PC-9 (cell line): ENCODE results near the gene C20orf202. TPM values are rescaled to one million over a fixed set of nuclear protein-coding genes. Genes with fewer than 3 reads are reported as not detected.
"Not testable (repeated sequence)": the region's sequence is repeated elsewhere in the genome, so short reads cannot be mapped to it uniquely, and the experiment has no call there.

Source experiments
- BruUV-seq: library from RNA; stranded (reverse); fragments of 400-500 nt; replicated peaks from 2 replicates; lab custom pipeline; 2021; lab: Mats Ljungman, UMichigan
- CTCF ChIA-PET: fragments of 300-600 bp; sonication (Branson Sonifier 250); formaldehyde crosslinking; loops from one replicate; lab custom pipeline; 2022; ENCODE audit warnings: antibody characterized with exemption; lab: Charles Lee
- POLR2A ChIA-PET: fragments of 300-600 bp; sonication (Branson Sonifier 250); formaldehyde crosslinking; loops from one replicate; lab custom pipeline; 2022; ENCODE audit warnings: antibody characterized with exemption; ENCODE audit not compliant: unreplicated experiment; lab: Charles Lee
- DNase-seq, 2 experiments: peaks; one replicate each; pipeline versions ENCODE4 v3.0.0 to v3.0.0-alpha.2; 2015 to 2022; ENCODE audit warnings: mixed read lengths in 1 of 2
- H2AFZ ChIP-seq: fragments of 200-600 bp; sonication (generic); 2 replicates; pipeline ENCODE4 v1.8.1; 2017; ENCODE audit warnings: antibody characterized with exemption
- H3F3A ChIP-seq: fragments of 200-600 bp; sonication (generic); 2 replicates; pipeline ENCODE4 v1.8.1; 2017; ENCODE audit warnings: antibody characterized with exemption, mild to moderate bottlenecking, low read depth; ENCODE audit not compliant: insufficient read depth
- H3K27ac ChIP-seq: fragments of 200-600 bp; sonication (generic); 2 replicates; pipeline ENCODE4 v1.6.1; 2016; ENCODE audit warnings: mixed run types
- H3K27me3 ChIP-seq: fragments of 200-600 bp; sonication (generic); 2 replicates; pipeline ENCODE4 v1.6.1; 2016; ENCODE audit warnings: low read depth, mixed run types; ENCODE audit not compliant: insufficient read depth
- H3K36me3 ChIP-seq: fragments of 200-600 bp; sonication (generic); 2 replicates; pipeline ENCODE4 v1.6.1; 2016; ENCODE audit warnings: low read depth, mixed run types
- H3K4me1 ChIP-seq: fragments of 200-600 bp; sonication (generic); replicated peaks from 2 replicates; pipeline ENCODE4 v1.6.1; 2016; ENCODE audit warnings: mixed run types; ENCODE audit not compliant: insufficient read depth
- H3K4me2 ChIP-seq: fragments of 200-600 bp; sonication (generic); 2 replicates; pipeline ENCODE4 v1.6.1; 2017; ENCODE audit warnings: mixed run types
- H3K4me3 ChIP-seq: fragments of 200-600 bp; sonication (generic); 2 replicates; pipeline ENCODE4 v1.6.1; 2016; ENCODE audit warnings: mixed run types
- H3K79me2 ChIP-seq: fragments of 200-600 bp; sonication (generic); 2 replicates; pipeline ENCODE4 v1.6.1; 2017; ENCODE audit warnings: low read depth, mixed run types
- H3K9me2 ChIP-seq: fragments of 200-600 bp; sonication (generic); 2 replicates; pipeline ENCODE4 v1.8.1; 2017; ENCODE audit warnings: mild to moderate bottlenecking; ENCODE audit not compliant: insufficient read depth
- H3K9me3 ChIP-seq: fragments of 200-600 bp; sonication (generic); 2 replicates; pipeline ENCODE4 v1.8.1; 2016; ENCODE audit warnings: low read depth; ENCODE audit not compliant: insufficient read depth
- H4K20me1 ChIP-seq: fragments of 200-600 bp; sonication (generic); 2 replicates; pipeline ENCODE4 v1.8.1; 2017; ENCODE audit not compliant: insufficient read depth
- EZH2 ChIP-seq: fragments of 200-600 bp; sonication (generic); IDR thresholded peaks from 2 replicates; pipeline ENCODE4 v1.8.0; 2017; ENCODE audit warnings: antibody characterized with exemption, low read depth
- intact Hi-C: fragments of 100-400 bp; cut with micrococcal nuclease; formaldehyde crosslinking; loops from one replicate; pipeline ENCODE4 v1.10.0; 2022; ENCODE audit not compliant: unreplicated experiment
- total RNA-seq: library from RNA; stranded (reverse); gene quantifications from 2 replicates; pipeline ENCODE4 v1.2.3, GENCODE V29; 2021
- TF ChIP-seq, protein P1 (sequence below): fragments of 200-600 bp; sonication (generic); conservative IDR thresholded peaks from 2 replicates; pipeline ENCODE4 v1.6.1; 2017; ENCODE audit warnings: mixed run types, antibody characterized with exemption, mild to moderate bottlenecking, moderate library complexity

The C20orf202 gene
- total RNA-seq, 1 experiment from 2014 or later: not detected

DNA sequence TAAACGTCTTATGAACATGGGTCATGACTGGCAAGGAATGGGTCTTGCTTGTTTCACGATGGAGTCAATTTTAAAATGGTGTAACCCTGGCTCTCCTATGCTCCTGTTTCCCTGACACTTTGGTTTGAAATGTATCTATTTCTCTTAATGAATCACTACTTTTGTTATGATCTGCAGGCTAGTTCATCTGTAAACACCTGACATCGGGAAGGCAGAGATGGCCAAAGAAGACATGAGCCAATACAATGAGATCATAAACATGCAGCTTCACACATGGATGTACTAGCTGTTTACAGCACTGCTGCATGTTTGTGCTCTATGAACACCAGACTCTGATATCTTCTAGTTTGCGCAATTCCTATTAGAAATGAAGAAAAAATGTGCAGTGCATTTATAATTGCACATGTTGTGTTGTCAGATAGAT is 11.6 kb downstream of the C20orf202 start:
- CTCF ChIA-PET: no interaction called here
- intact Hi-C loops: loop anchor here (5.0 kb wide), 1 partner anchor 258 kb away; no protein-coding TSS in a partner anchor

DNA sequence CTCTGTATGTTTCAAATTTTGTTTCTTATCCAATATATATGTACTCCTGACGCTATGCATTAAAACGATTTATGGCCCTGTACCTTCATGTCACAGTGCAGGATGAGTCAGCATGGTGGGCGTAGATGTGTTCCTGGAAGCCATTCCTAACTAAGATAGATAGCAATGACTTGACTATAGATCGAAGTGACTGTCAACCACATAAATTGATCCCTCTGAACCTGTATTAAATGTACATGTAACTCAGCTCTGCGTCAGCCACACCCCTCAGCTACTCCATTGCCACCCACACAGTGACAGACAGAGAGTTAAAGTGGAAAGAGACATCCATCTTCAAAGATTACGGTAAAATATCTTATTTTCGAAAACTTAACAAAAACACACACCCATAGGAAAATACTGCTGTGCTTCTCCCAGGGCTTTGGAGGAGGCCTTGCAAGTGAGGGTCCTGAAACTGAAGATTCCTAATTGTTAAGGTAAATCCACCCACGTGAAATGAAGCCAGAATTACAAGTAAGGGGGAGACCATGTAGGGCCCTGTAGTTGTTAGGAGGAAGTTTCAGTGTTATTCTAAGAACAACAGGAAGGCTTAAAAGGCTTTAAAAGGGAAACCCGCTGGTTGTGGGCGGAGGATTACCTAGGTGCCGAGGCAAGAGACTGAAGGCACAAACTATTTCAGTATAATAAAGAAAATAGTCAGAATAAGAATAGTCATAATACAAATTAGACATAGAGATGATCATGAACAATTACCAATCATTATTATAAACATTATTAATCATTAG is 12.3 kb downstream of the C20orf202 start:
- ChIA-PET CTCF (no interaction called here), POLR2A (no interaction called here)
- no peaks in the 10 kb centered on the region for H3K9me3 ChIP-seq
- H3K9me2 ChIP-seq: no peaks in the 10 kb centered on the region
- no peak for DNase-seq
- H2AFZ ChIP-seq: no peak overlapping the region
- BruUV-seq: no TSS peak
- H4K20me1 ChIP-seq: no peaks in the 10 kb centered on the region
- H3K27me3 ChIP-seq: peaks cover 65% of the 10 kb centered on the region
- no peak for TF ChIP-seq EZH2
- TF ChIP-seq, protein P1, sequence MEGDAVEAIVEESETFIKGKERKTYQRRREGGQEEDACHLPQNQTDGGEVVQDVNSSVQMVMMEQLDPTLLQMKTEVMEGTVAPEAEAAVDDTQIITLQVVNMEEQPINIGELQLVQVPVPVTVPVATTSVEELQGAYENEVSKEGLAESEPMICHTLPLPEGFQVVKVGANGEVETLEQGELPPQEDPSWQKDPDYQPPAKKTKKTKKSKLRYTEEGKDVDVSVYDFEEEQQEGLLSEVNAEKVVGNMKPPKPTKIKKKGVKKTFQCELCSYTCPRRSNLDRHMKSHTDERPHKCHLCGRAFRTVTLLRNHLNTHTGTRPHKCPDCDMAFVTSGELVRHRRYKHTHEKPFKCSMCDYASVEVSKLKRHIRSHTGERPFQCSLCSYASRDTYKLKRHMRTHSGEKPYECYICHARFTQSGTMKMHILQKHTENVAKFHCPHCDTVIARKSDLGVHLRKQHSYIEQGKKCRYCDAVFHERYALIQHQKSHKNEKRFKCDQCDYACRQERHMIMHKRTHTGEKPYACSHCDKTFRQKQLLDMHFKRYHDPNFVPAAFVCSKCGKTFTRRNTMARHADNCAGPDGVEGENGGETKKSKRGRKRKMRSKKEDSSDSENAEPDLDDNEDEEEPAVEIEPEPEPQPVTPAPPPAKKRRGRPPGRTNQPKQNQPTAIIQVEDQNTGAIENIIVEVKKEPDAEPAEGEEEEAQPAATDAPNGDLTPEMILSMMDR: no peak
- H3K4me1 ChIP-seq: no peaks in the 10 kb centered on the region
- H3K79me2 ChIP-seq: no peaks in the 10 kb centered on the region
- intact Hi-C loops: no loop called here
- no peaks in the 10 kb centered on the region for H3K36me3 ChIP-seq
- H3K27ac ChIP-seq: no peak overlapping the region
- no peaks in the 10 kb centered on the region for H3F3A ChIP-seq
- no peak overlapping the region for H3K4me2 ChIP-seq
- no peak overlapping the region for H3K4me3 ChIP-seq

More for the DNA sequence above, 11.6 kb downstream of the C20orf202 start:
- H3F3A ChIP-seq: no peaks in the 10 kb centered on the region
- BruUV-seq: no TSS peak
- no peaks in the 10 kb centered on the region for H3K4me1 ChIP-seq
- H3K36me3 ChIP-seq: no peaks in the 10 kb centered on the region
- no peak for DNase-seq
- TF ChIP-seq, protein P1: no peak
- no peak for TF ChIP-seq EZH2
- H3K9me3 ChIP-seq: no peaks in the 10 kb centered on the region
- H3K27ac ChIP-seq: no peak overlapping the region
- H3K79me2 ChIP-seq: no peaks in the 10 kb centered on the region
- no peaks in the 10 kb centered on the region for H3K9me2 ChIP-seq
- no peak overlapping the region for H2AFZ ChIP-seq
- H4K20me1 ChIP-seq: no peaks in the 10 kb centered on the region
- H3K4me2 ChIP-seq: no peak overlapping the region
- POLR2A ChIA-PET: no interaction called here
- peaks cover 68% of the 10 kb centered on the region for H3K27me3 ChIP-seq
- H3K4me3 ChIP-seq: no peak overlapping the region

DNA sequence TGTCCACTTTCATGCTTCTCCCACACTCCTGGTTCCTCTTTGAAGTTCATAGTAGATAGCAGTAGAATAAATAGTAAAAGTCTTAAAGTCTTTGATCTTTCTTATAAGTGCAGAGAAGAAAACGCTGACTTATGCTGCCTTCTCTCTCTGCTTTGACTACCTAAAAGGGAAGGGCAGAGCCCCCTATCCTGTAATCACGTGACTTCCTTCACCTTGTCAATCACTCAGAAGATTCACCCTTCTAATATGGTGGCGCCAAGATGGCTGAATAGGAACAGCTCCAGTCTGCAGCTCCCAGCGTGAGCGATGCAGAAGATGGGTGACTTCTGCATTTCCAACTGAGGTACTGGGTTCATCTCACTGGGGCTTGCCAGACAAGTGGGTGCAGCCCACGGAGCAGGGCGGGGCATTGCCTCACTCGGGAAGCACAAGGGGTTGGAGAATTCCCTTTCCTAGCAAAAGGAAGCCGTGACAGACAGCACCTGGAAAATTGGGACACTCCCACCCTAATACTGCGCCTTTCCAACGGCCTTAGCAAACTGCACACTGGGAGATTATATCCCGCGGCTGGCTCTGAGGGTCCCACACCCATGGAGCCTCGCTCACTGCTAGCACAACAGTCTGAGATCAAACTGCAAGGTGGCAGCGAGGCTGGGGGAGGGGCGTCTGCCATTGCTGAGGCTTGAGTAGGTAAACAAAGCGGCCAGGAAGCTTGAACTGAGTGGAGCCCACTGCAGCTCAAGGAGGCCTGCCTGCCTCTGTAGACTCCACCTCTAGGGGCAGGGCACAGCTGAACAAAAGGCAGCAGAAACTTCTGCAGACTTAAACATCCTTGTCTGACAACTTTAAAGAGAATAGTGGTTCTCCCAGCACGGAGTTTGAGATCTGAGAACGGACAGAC is 13.5 kb downstream of the C20orf202 start:
- H3F3A ChIP-seq, BruUV-seq, H3K36me3 ChIP-seq, CTCF ChIA-PET, intact Hi-C loops, H3K9me2 ChIP-seq, H3K4me1 ChIP-seq, H2AFZ ChIP-seq, H4K20me1 ChIP-seq, H3K9me3 ChIP-seq, POLR2A ChIA-PET, H3K79me2 ChIP-seq, DNase-seq, H3K27ac ChIP-seq, H3K4me2 ChIP-seq, H3K4me3 ChIP-seq: not testable (repeated sequence)
- peaks cover 59% of the 10 kb centered on the region for H3K27me3 ChIP-seq

DNA sequence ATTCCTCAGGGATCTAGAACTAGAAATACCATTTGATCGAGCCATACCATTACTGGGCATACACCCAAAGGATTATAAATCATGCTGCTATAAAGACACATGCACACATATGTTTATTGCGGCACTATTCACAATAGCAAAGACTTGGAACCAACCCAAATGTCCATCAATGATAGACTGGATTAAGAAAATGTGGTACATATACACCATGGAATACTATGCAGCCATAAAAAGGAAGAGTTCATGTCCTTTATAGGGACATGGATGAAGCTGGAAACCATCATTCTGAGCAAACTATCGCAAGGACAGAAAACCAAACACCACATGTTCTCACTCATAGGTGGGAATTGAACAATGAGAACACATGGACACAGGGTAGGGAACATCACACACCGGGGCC is 19.5 kb downstream of the C20orf202 start:
- DNase-seq, CTCF ChIA-PET, H3F3A ChIP-seq, H3K4me2 ChIP-seq, H3K79me2 ChIP-seq, H3K27ac ChIP-seq, H2AFZ ChIP-seq, POLR2A ChIA-PET, H3K9me2 ChIP-seq, H4K20me1 ChIP-seq, H3K4me3 ChIP-seq, H3K4me1 ChIP-seq, BruUV-seq, H3K36me3 ChIP-seq, H3K9me3 ChIP-seq: not testable (repeated sequence)
- intact Hi-C loops: loop anchor here (10.0 kb wide), 1 partner anchor 92 kb away; no protein-coding TSS in a partner anchor
- H3K27me3 ChIP-seq: peaks cover 41% of the 10 kb centered on the region
